GM23338 (cell line): ENCODE results near the gene RTN4RL1. TPM values are rescaled to one million over a fixed set of nuclear protein-coding genes. Genes with fewer than 3 reads are reported as not detected.

ENCODE experiments used
- ATAC-seq: fragments of 200-7000 bp; cut with Tn5 transposase; 3 replicates; pipeline ENCODE4 v1.9.1; 2020
- DNase-seq: peaks from one replicate; pipeline ENCODE4 v3.0.0-alpha.2; 2015; ENCODE audit warnings: low spot score
- H2AFZ ChIP-seq: fragments of 200-600 bp; sonication (generic); 2 replicates; pipeline ENCODE4 v1.8.0; 2016; ENCODE audit warnings: antibody characterized with exemption, mild to moderate bottlenecking, moderate library complexity
- H3F3A ChIP-seq: fragments of 200-600 bp; sonication (generic); replicated peaks from 2 replicates; pipeline ENCODE4 v1.8.0; 2017; ENCODE audit warnings: antibody characterized with exemption, mixed run types, low read depth
- H3K27ac ChIP-seq: fragments of 200-600 bp; sonication (generic); 2 replicates; pipeline ENCODE4 v1.6.1; 2016; ENCODE audit warnings: low read depth
- H3K27me3 ChIP-seq: fragments of 200-600 bp; sonication (generic); 2 replicates; pipeline ENCODE4 v1.8.0; 2016; ENCODE audit warnings: mild to moderate bottlenecking, mixed run types, moderate library complexity; ENCODE audit not compliant: insufficient read depth
- H3K36me3 ChIP-seq: fragments of 200-600 bp; sonication (generic); 2 replicates; pipeline ENCODE4 v1.8.0; 2016; ENCODE audit warnings: mild to moderate bottlenecking; ENCODE audit not compliant: insufficient read depth
- H3K4me1 ChIP-seq: fragments of 200-600 bp; sonication (generic); 2 replicates; pipeline ENCODE4 v1.8.0; 2016; ENCODE audit warnings: mild to moderate bottlenecking, moderate library complexity; ENCODE audit not compliant: insufficient read depth
- H3K4me2 ChIP-seq: fragments of 200-600 bp; sonication (generic); 2 replicates; pipeline ENCODE4 v1.7.1; 2017; ENCODE audit warnings: mixed run types
- H3K4me3 ChIP-seq: fragments of 200-600 bp; sonication (generic); 2 replicates; pipeline ENCODE4 v1.6.1; 2016; ENCODE audit warnings: mixed run types
- H3K79me2 ChIP-seq: fragments of 200-600 bp; sonication (generic); replicated peaks from 2 replicates; pipeline ENCODE4 v1.8.0; 2017; ENCODE audit warnings: mild to moderate bottlenecking; ENCODE audit not compliant: insufficient read depth
- H3K9me2 ChIP-seq: fragments of 200-600 bp; sonication (generic); 2 replicates; pipeline ENCODE4 v1.8.0; 2017; ENCODE audit not compliant: insufficient read depth
- H4K20me1 ChIP-seq: fragments of 200-600 bp; sonication (generic); replicated peaks from 2 replicates; pipeline ENCODE4 v1.8.0; 2017; ENCODE audit warnings: mild to moderate bottlenecking; ENCODE audit not compliant: insufficient read depth
- H3K27ac Mint-ChIP-seq: 2 replicates; pipeline ENCODE4 v1.8.0; 2020; ENCODE audit warnings: inconsistent platforms, mild to moderate bottlenecking, moderate library complexity, mixed read lengths
- H3K27me3 Mint-ChIP-seq: 3 replicates; pipeline ENCODE4 v1.8.0; 2022; ENCODE audit warnings: low read depth, mild to moderate bottlenecking, moderate library complexity, mixed read lengths, inconsistent platforms; ENCODE audit not compliant: insufficient read depth, poor library complexity
- H3K36me3 Mint-ChIP-seq: 3 replicates; pipeline ENCODE4 v1.8.0; 2021; ENCODE audit warnings: low read depth, mild to moderate bottlenecking, inconsistent platforms, moderate library complexity, mixed read lengths
- H3K4me1 Mint-ChIP-seq: 3 replicates; pipeline ENCODE4 v1.8.0; 2020; ENCODE audit warnings: mild to moderate bottlenecking, inconsistent platforms, mixed read lengths
- H3K4me3 Mint-ChIP-seq: 3 replicates; pipeline ENCODE4 v1.8.0; 2021; ENCODE audit warnings: moderate library complexity, mild to moderate bottlenecking, inconsistent platforms, mixed read lengths
- H3K9me3 Mint-ChIP-seq: 3 replicates; pipeline ENCODE4 v1.8.0; 2020; ENCODE audit warnings: moderate library complexity, mild to moderate bottlenecking, inconsistent platforms, mixed read lengths
- CREB1 ChIP-seq: fragments of 250-450 bp; sonication (Bioruptor Pico); IDR thresholded peaks from 2 replicates; pipeline ENCODE4 v1.5.0; 2020; ENCODE audit warnings: low read depth, mild to moderate bottlenecking, moderate library complexity
- CTCF ChIP-seq, 2 experiments: fragments of 200-600 bp in 1 of 2; sonication (generic) in 1 of 2; conservative IDR thresholded peaks; 2 replicates each; pipeline versions ENCODE4 v1.5.1 to v1.6.1; 2016 to 2017; ENCODE audit warnings: antibody characterized with exemption in 2 of 2, low read depth in 2 of 2, mild to moderate bottlenecking in 2 of 2, moderate library complexity in 1 of 2
- ETS1 ChIP-seq: IDR thresholded peaks from 2 replicates; pipeline ENCODE4 v1.6.1; 2016; ENCODE audit warnings: antibody characterized with exemption
- EZH2 ChIP-seq: fragments of 200-600 bp; sonication (generic); IDR thresholded peaks from one replicate; pipeline ENCODE4 v1.8.0; 2017; ENCODE audit warnings: antibody characterized with exemption, mild to moderate bottlenecking, low read depth; ENCODE audit not compliant: unreplicated experiment
- EZH2phosphoT487 ChIP-seq: fragments of 200-600 bp; sonication (generic); IDR thresholded peaks from one replicate; pipeline ENCODE4 v1.8.1; 2018; ENCODE audit warnings: antibody characterized with exemption; ENCODE audit not compliant: unreplicated experiment
- JUNB ChIP-seq: IDR thresholded peaks from one replicate; pipeline ENCODE4 v1.6.1; 2016; ENCODE audit warnings: antibody characterized with exemption; ENCODE audit not compliant: unreplicated experiment
- NANOG ChIP-seq: IDR thresholded peaks from 2 replicates; pipeline ENCODE4 v1.6.1; 2016; ENCODE audit warnings: antibody characterized with exemption, borderline replicate concordance
- POLR2AphosphoS5 ChIP-seq: IDR thresholded peaks from 2 replicates; pipeline ENCODE4 v1.6.1; 2016; ENCODE audit warnings: antibody characterized with exemption, low read depth
- REST ChIP-seq: IDR thresholded peaks from one replicate; pipeline ENCODE4 v1.6.1; 2018; ENCODE audit warnings: antibody characterized with exemption; ENCODE audit not compliant: unreplicated experiment
- STAT1 ChIP-seq: IDR thresholded peaks from one replicate; pipeline ENCODE4 v1.6.1; 2016; ENCODE audit warnings: antibody characterized with exemption; ENCODE audit not compliant: unreplicated experiment
- ZNF114 ChIP-seq: fragments of 250-450 bp; sonication (Bioruptor Pico); IDR thresholded peaks from 2 replicates; pipeline ENCODE4 v1.5.0; 2020; ENCODE audit warnings: mild to moderate bottlenecking, moderate library complexity
- ZNF331 ChIP-seq: fragments of 250-450 bp; sonication (Bioruptor Pico); IDR thresholded peaks from 2 replicates; pipeline ENCODE4 v1.5.0; 2020; ENCODE audit warnings: low read depth, mild to moderate bottlenecking, moderate library complexity
- ZNF462 ChIP-seq: fragments of 250-450 bp; sonication (Bioruptor Pico); IDR thresholded peaks from 2 replicates; pipeline ENCODE4 v1.5.0; 2020; ENCODE audit warnings: mild to moderate bottlenecking, moderate library complexity
- polyA plus RNA-seq: library from polyadenylated mRNA; unstranded; fragments of >200 nt; fragmentation: Nextera tagmentation; extraction: Ambion mirVana; gene quantifications from 2 replicates; pipeline ENCODE4 v1.2.1, GENCODE V29; 2016
- total RNA-seq: library from RNA; depleted of rRNA; stranded (reverse); fragments of >200 nt; shearing (Covaris generic); gene quantifications from 2 replicates; pipeline ENCODE4 v1.2.3, GENCODE V29; 2014

The RTN4RL1 gene
- total and polyA plus RNA-seq, 2 experiments from 2014 or later: 0.17 TPM; not detected in 1

- Histone ChIP-seq H4K20me1 (no peaks in the 10 kb centered on the region), H3K36me3 (no peaks in the 10 kb centered on the region), H3K4me3 (no peak overlapping the region), H3K27ac (no peak overlapping the region), H3K9me2 (no peaks in the 10 kb centered on the region), H3K4me2 (no peak overlapping the region), H3K4me1 (no peaks in the 10 kb centered on the region), H3F3A (no peaks in the 10 kb centered on the region), H3K27me3 (no peaks in the 10 kb centered on the region), H2AFZ (no peak overlapping the region), H3K79me2 (no peaks in the 10 kb centered on the region)
- peaks cover 16% of the 10 kb centered on the region for H3K27me3 Mint-ChIP-seq
- ATAC-seq: no peak
- TF ChIP-seq CTCF (conservative IDR thresholded peaks at IDR 0.05; ENCODE audit: low read depth in 2 of 2): no peak
- no peak for TF ChIP-seq ZNF114
- TF ChIP-seq CREB1 (CRISPR knock-in tag): no peak
- no peak for TF ChIP-seq ETS1
- TF ChIP-seq JUNB: no peak
- no peak for TF ChIP-seq POLR2AphosphoS5
- no peak for TF ChIP-seq EZH2phosphoT487
- no peak for TF ChIP-seq NANOG
- no peak for TF ChIP-seq ZNF462 (CRISPR knock-in tag)
- TF ChIP-seq ZNF331: no peak
- TF ChIP-seq STAT1: no peak
- TF ChIP-seq EZH2: no peak
- no peak for TF ChIP-seq REST
- H3K9me3 Mint-ChIP-seq: no peaks in the 10 kb centered on the region
- no peak overlapping the region for H3K27ac Mint-ChIP-seq
- H3K36me3 Mint-ChIP-seq: no peaks in the 10 kb centered on the region
- DNase-seq: no peak
- 0 out of 3 replicates have a peak, but pooled peaks cover 4% of the 10 kb centered on the region for H3K4me1 Mint-ChIP-seq
- no peak overlapping the region for H3K4me3 Mint-ChIP-seq
Observed at GRCh38 chr17:1934901-1935300, 90.2 kb downstream of the RTN4RL1 start.
